ENCODE data around the gene SNTA1.

Gene SNTA1

DNA sequence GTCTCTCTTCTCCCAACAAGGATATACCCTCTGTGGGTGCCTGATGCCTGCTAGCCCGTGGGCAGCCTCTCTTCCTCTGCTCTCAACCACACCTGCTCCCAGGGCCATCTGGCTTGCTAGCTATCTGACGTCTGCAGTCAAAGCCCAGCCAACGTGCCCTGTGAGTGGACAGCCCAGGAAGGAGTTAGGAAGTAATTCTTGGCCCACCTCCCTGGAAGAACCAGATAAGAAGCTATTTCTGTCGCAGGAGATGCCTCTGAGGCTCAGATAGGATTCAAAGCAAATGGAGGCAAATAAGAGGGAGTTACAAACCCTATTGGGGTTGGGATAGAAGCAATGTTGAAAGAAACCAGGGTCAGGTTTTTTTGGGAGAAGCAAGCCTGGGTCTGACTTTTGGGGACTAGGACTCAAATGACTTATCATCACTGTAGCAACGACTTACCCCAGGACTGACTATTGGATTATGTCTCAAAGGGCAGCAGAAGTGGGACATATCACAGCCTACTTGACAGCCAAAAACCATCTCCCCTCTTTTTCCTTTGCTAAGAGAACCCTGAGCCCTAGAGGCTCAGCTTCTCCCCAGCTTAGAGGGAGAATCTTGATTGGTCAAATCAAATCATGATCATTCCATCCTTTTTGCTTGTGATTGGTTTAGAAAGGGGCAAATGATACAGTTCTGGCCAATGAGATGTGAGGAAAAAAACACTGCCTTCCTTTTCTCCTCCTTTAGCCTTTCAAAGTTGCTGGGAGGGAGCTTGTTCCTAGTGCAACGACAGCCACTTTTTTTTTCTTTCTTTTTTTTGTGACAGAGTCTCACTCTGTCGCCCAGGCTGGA, 24.2 kb downstream of the SNTA1 start:
- Histone ChIP-seq H3K4ac (ENCODE audit: low read length) (no peak overlapping the region), H3K18ac (ENCODE audit: low read length) (no peak overlapping the region), H3K79me1 (ENCODE audit: low read depth, low read length) (no peaks in the 10 kb centered on the region), H2BK12ac (ENCODE audit: low read length) (no peak overlapping the region), H3K9ac (ENCODE audit: low read depth, low read length, poor library complexity) (no peak overlapping the region), H3K4me2 (ENCODE audit: insufficient read depth, low read length, poor library complexity, severe bottlenecking) (no peak overlapping the region), H3K4me3 (ENCODE audit: low read length in 2 of 2) (no peak overlapping the region), H3K9me3 (replicated peaks in 1 of 2; ENCODE audit: control insufficient read depth in 2 of 2, insufficient read depth in 1 of 2, low read depth in 1 of 2, low read length in 2 of 2) (no peaks in the 10 kb centered on the region), H2AK5ac (ENCODE audit: low read depth, low read length) (no peak overlapping the region), H3K14ac (ENCODE audit: low read length) (no peak overlapping the region), H3K36me3 (replicated peaks in 1 of 2; ENCODE audit: control insufficient read depth in 2 of 2, insufficient read depth in 2 of 2, low read length in 2 of 2) (peaks cover 0 to 2% of the 10 kb centered on the region in 2 donors), H2BK120ac (ENCODE audit: low read depth, low read length) (no peak overlapping the region), H2BK5ac (ENCODE audit: low read length) (no peak overlapping the region), H4K91ac (ENCODE audit: low read depth, low read length, poor library complexity) (no peak overlapping the region), H3K27ac (replicated peaks; ENCODE audit: low read length) (no peak overlapping the region), H2AFZ (ENCODE audit: low read length) (no peak overlapping the region), H3K23ac (ENCODE audit: low read depth, low read length, poor library complexity) (no peak overlapping the region), H3K27me3 (ENCODE audit: control insufficient read depth in 3 of 3, insufficient read depth in 3 of 3, low read depth in 1 of 3, low read length in 3 of 3) (no peaks in the 10 kb centered on the region), H2BK15ac (ENCODE audit: low read length) (no peak overlapping the region), H4K8ac (ENCODE audit: low read depth, low read length) (peak overlapping the region; percentile 86), H3K4me1 (ENCODE audit: control insufficient read depth in 2 of 2, insufficient read depth in 1 of 2, low read depth in 1 of 2, low read length in 2 of 2) (peaks cover 0 to 2% of the 10 kb centered on the region in 2 donors)
- no peak for DNase-seq (ENCODE audit: low spot score)
- no CpG with 5 or more reads among the region's 7 CpGs for WGBS, 2 donors (ENCODE audit: extremely low coverage in 2 of 2, insufficient read length in 2 of 2, insufficient replicate concordance in 1 of 2)

DNA sequence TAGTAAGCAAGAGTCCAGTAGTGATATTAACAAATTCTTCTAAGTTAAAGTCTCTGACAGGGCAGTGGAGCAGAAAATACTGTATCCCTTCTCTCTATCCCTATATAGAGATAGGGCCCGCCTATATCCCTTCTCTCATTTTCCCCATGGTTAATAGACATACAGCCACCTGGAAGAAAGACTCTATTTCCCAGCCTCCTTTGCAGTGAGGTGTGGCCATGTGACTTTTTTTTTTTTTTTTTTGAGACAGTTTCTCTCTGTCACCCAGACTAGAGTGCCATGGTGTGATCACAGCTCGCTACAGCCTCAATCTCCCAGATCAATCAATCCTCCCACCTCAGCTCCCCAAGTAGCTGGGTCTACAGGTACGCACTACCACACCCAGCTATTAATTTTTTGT, 25.5 kb downstream of the SNTA1 start:
- Histone ChIP-seq H3K27ac (replicated peaks; ENCODE audit: low read length) (no peak overlapping the region), H2AK5ac (ENCODE audit: low read depth, low read length) (no peak overlapping the region), H4K91ac (ENCODE audit: low read depth, low read length, poor library complexity) (no peak overlapping the region), H3K18ac (ENCODE audit: low read length) (no peak overlapping the region), H2BK5ac (ENCODE audit: low read length) (no peak overlapping the region), H3K9ac (ENCODE audit: low read depth, low read length, poor library complexity) (no peak overlapping the region), H2BK12ac (ENCODE audit: low read length) (no peak overlapping the region), H3K4me1 (ENCODE audit: control insufficient read depth in 2 of 2, insufficient read depth in 1 of 2, low read depth in 1 of 2, low read length in 2 of 2) (peaks cover 0 to 2% of the 10 kb centered on the region in 2 donors), H3K14ac (ENCODE audit: low read length) (no peak overlapping the region), H3K4me2 (ENCODE audit: insufficient read depth, low read length, poor library complexity, severe bottlenecking) (no peak overlapping the region), H3K23ac (ENCODE audit: low read depth, low read length, poor library complexity) (no peak overlapping the region), H2BK15ac (ENCODE audit: low read length) (no peak overlapping the region), H2BK120ac (ENCODE audit: low read depth, low read length) (no peak overlapping the region), H3K4me3 (ENCODE audit: low read length in 2 of 2) (no peak overlapping the region), H3K36me3 (replicated peaks in 1 of 2; ENCODE audit: control insufficient read depth in 2 of 2, insufficient read depth in 2 of 2, low read length in 2 of 2) (peaks cover 0 to 2% of the 10 kb centered on the region in 2 donors), H3K9me3 (replicated peaks in 1 of 2; ENCODE audit: control insufficient read depth in 2 of 2, insufficient read depth in 1 of 2, low read depth in 1 of 2, low read length in 2 of 2) (no peaks in the 10 kb centered on the region), H3K4ac (ENCODE audit: low read length) (no peak overlapping the region), H2AFZ (ENCODE audit: low read length) (no peak overlapping the region), H3K79me1 (ENCODE audit: low read depth, low read length) (no peaks in the 10 kb centered on the region), H3K27me3 (ENCODE audit: control insufficient read depth in 3 of 3, insufficient read depth in 3 of 3, low read depth in 1 of 3, low read length in 3 of 3) (no peaks in the 10 kb centered on the region), H4K8ac (ENCODE audit: low read depth, low read length) (no peak overlapping the region)
- no peak for DNase-seq (ENCODE audit: low spot score)
- no CpG with 5 or more reads among the region's 3 CpGs for WGBS, 2 donors (ENCODE audit: extremely low coverage in 2 of 2, insufficient read length in 2 of 2, insufficient replicate concordance in 1 of 2)

DNA sequence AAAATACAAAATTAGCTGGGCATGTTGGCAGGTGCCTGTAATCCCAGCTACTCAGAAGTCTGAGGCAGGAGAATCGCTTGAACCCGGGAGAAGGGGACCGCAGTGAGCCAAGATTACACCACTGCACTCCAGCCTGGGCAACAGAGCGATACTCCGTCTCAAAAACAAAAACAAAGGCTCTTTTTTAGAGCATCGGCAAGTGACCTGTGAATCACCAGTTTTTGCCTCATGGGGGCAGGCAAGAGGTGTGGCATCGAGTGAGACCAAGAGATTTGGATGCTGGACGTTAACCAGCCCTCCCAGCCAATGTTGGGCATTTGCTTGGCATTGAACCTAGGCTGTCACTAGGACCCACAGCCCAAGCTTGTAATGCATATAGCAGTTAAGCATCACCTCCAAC, 27.6 kb downstream of the SNTA1 start:
- Histone ChIP-seq H3K36me3 (replicated peaks in 1 of 2; ENCODE audit: control insufficient read depth in 2 of 2, insufficient read depth in 2 of 2, low read length in 2 of 2) (peaks cover 7 to 9% of the 10 kb centered on the region in 2 donors), H2BK120ac (ENCODE audit: low read depth, low read length) (no peak overlapping the region), H3K23ac (ENCODE audit: low read depth, low read length, poor library complexity) (no peak overlapping the region), H2BK5ac (ENCODE audit: low read length) (no peak overlapping the region), H2AK5ac (ENCODE audit: low read depth, low read length) (no peak overlapping the region), H3K4ac (ENCODE audit: low read length) (no peak overlapping the region), H4K91ac (ENCODE audit: low read depth, low read length, poor library complexity) (no peak overlapping the region), H3K4me2 (ENCODE audit: insufficient read depth, low read length, poor library complexity, severe bottlenecking) (no peak overlapping the region), H3K14ac (ENCODE audit: low read length) (no peak overlapping the region), H2BK12ac (ENCODE audit: low read length) (no peak overlapping the region), H3K27ac (replicated peaks; ENCODE audit: low read length) (no peak overlapping the region), H3K79me1 (ENCODE audit: low read depth, low read length) (peaks cover 1% of the 10 kb centered on the region), H3K27me3 (ENCODE audit: control insufficient read depth in 3 of 3, insufficient read depth in 3 of 3, low read depth in 1 of 3, low read length in 3 of 3) (no peaks in the 10 kb centered on the region), H2BK15ac (ENCODE audit: low read length) (no peak overlapping the region), H2AFZ (ENCODE audit: low read length) (no peak overlapping the region), H3K9me3 (replicated peaks in 1 of 2; ENCODE audit: control insufficient read depth in 2 of 2, insufficient read depth in 1 of 2, low read depth in 1 of 2, low read length in 2 of 2) (no peaks in the 10 kb centered on the region), H3K18ac (ENCODE audit: low read length) (no peak overlapping the region), H3K4me1 (ENCODE audit: control insufficient read depth in 2 of 2, insufficient read depth in 1 of 2, low read depth in 1 of 2, low read length in 2 of 2) (peaks cover 0 to 2% of the 10 kb centered on the region in 2 donors), H3K4me3 (ENCODE audit: low read length in 2 of 2) (no peak overlapping the region), H4K8ac (ENCODE audit: low read depth, low read length) (no peak overlapping the region), H3K9ac (ENCODE audit: low read depth, low read length, poor library complexity) (no peak overlapping the region)
- peak; percentile 4 for DNase-seq (ENCODE audit: low spot score)
- WGBS, 2 donors (ENCODE audit: extremely low coverage in 2 of 2, insufficient read length in 2 of 2, insufficient replicate concordance in 1 of 2) = no CpG with 5 or more reads among the region's 8 CpGs

DNA sequence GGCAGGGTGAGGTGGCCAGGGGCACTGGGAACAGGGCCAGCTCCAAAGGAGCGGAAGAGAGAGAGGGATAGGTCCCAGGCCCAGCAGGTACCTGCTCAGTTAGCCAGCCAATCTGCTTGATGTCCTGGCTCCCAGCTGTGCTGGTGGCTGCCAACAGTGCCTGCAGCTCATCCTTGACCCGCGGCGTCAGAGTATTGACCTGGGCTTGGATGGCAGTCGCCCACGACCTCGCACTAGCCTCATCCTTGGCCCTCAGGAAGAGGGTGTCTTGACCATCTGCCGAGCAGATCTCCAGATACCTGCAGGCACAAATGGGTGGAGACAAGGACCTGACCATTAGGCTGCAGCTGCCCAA, 31.1 kb downstream of the SNTA1 start:
- H3K27ac ChIP-seq (replicated peaks; ENCODE audit: low read length) = no peak overlapping the region
- H4K91ac ChIP-seq (ENCODE audit: low read depth, low read length, poor library complexity) = no peak overlapping the region
- peaks cover 2% of the 10 kb centered on the region in 2 donors for H3K9me3 ChIP-seq (replicated peaks in 1 of 2; ENCODE audit: control insufficient read depth in 2 of 2, insufficient read depth in 1 of 2, low read depth in 1 of 2, low read length in 2 of 2)
- H3K23ac ChIP-seq (ENCODE audit: low read depth, low read length, poor library complexity) = no peak overlapping the region
- H2AFZ ChIP-seq (ENCODE audit: low read length) = no peak overlapping the region
- no peak overlapping the region for H2BK12ac ChIP-seq (ENCODE audit: low read length)
- H3K27me3 ChIP-seq (ENCODE audit: control insufficient read depth in 3 of 3, insufficient read depth in 3 of 3, low read depth in 1 of 3, low read length in 3 of 3) = no peaks in the 10 kb centered on the region
- no peak overlapping the region for H3K4ac ChIP-seq (ENCODE audit: low read length)
- no peak overlapping the region for H2BK15ac ChIP-seq (ENCODE audit: low read length)
- no peak overlapping the region for H3K4me2 ChIP-seq (ENCODE audit: insufficient read depth, low read length, poor library complexity, severe bottlenecking)
- H3K18ac ChIP-seq (ENCODE audit: low read length) = no peak overlapping the region
- no peak overlapping the region for H2BK5ac ChIP-seq (ENCODE audit: low read length)
- H2AK5ac ChIP-seq (ENCODE audit: low read depth, low read length) = peak overlapping the region; percentile 19
- no peak overlapping the region for H3K14ac ChIP-seq (ENCODE audit: low read length)
- H3K79me1 ChIP-seq (ENCODE audit: low read depth, low read length) = peaks cover 1% of the 10 kb centered on the region
- H2BK120ac ChIP-seq (ENCODE audit: low read depth, low read length) = no peak overlapping the region
- no peak overlapping the region for H4K8ac ChIP-seq (ENCODE audit: low read depth, low read length)
- no peak overlapping the region for H3K9ac ChIP-seq (ENCODE audit: low read depth, low read length, poor library complexity)
- DNase-seq (ENCODE audit: low spot score) = no peak
- no CpG with 5 or more reads among the region's 8 CpGs for WGBS, 2 donors (ENCODE audit: extremely low coverage in 2 of 2, insufficient read length in 2 of 2, insufficient replicate concordance in 1 of 2)
- no peak overlapping the region for H3K4me3 ChIP-seq (ENCODE audit: low read length in 2 of 2)
- H3K4me1 ChIP-seq (ENCODE audit: control insufficient read depth in 2 of 2, insufficient read depth in 1 of 2, low read depth in 1 of 2, low read length in 2 of 2) = peaks cover 0 to 2% of the 10 kb centered on the region in 2 donors
- H3K36me3 ChIP-seq (replicated peaks in 1 of 2; ENCODE audit: control insufficient read depth in 2 of 2, insufficient read depth in 2 of 2, low read length in 2 of 2) = peaks cover 10 to 28% of the 10 kb centered on the region in 2 donors
